GM23338 (cell line): ENCODE data around the gene EIF4EBP3.

Source experiments
- TF ChIP-seq, protein P1 (sequence below), 2 experiments: fragments of 200-600 bp in 1 of 2; sonication (generic) in 1 of 2; conservative IDR thresholded peaks; 2 replicates each; pipeline versions ENCODE4 v1.5.1 to v1.6.1; 2016 to 2017; ENCODE audit warnings: antibody characterized with exemption in 2 of 2, low read depth in 2 of 2, mild to moderate bottlenecking in 2 of 2, moderate library complexity in 1 of 2
- TF ChIP-seq, protein P2 (sequence below): IDR thresholded peaks from one replicate; pipeline ENCODE4 v1.6.1; 2018; ENCODE audit warnings: antibody characterized with exemption; ENCODE audit not compliant: unreplicated experiment

- TF ChIP-seq, protein P1, sequence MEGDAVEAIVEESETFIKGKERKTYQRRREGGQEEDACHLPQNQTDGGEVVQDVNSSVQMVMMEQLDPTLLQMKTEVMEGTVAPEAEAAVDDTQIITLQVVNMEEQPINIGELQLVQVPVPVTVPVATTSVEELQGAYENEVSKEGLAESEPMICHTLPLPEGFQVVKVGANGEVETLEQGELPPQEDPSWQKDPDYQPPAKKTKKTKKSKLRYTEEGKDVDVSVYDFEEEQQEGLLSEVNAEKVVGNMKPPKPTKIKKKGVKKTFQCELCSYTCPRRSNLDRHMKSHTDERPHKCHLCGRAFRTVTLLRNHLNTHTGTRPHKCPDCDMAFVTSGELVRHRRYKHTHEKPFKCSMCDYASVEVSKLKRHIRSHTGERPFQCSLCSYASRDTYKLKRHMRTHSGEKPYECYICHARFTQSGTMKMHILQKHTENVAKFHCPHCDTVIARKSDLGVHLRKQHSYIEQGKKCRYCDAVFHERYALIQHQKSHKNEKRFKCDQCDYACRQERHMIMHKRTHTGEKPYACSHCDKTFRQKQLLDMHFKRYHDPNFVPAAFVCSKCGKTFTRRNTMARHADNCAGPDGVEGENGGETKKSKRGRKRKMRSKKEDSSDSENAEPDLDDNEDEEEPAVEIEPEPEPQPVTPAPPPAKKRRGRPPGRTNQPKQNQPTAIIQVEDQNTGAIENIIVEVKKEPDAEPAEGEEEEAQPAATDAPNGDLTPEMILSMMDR (conservative IDR thresholded peaks at IDR 0.05; ENCODE audit: low read depth in 2 of 2): no peak
- TF ChIP-seq, protein P2, sequence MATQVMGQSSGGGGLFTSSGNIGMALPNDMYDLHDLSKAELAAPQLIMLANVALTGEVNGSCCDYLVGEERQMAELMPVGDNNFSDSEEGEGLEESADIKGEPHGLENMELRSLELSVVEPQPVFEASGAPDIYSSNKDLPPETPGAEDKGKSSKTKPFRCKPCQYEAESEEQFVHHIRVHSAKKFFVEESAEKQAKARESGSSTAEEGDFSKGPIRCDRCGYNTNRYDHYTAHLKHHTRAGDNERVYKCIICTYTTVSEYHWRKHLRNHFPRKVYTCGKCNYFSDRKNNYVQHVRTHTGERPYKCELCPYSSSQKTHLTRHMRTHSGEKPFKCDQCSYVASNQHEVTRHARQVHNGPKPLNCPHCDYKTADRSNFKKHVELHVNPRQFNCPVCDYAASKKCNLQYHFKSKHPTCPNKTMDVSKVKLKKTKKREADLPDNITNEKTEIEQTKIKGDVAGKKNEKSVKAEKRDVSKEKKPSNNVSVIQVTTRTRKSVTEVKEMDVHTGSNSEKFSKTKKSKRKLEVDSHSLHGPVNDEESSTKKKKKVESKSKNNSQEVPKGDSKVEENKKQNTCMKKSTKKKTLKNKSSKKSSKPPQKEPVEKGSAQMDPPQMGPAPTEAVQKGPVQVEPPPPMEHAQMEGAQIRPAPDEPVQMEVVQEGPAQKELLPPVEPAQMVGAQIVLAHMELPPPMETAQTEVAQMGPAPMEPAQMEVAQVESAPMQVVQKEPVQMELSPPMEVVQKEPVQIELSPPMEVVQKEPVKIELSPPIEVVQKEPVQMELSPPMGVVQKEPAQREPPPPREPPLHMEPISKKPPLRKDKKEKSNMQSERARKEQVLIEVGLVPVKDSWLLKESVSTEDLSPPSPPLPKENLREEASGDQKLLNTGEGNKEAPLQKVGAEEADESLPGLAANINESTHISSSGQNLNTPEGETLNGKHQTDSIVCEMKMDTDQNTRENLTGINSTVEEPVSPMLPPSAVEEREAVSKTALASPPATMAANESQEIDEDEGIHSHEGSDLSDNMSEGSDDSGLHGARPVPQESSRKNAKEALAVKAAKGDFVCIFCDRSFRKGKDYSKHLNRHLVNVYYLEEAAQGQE: no peak
These were observed 23.6 kb downstream of the EIF4EBP3 start for GRCh38 chr5:140571105-140571504.
